Astrocyte (in vitro differentiated cells and primary cell): ENCODE data around the gene PHLDA2. TPM values are rescaled to one million over a fixed set of nuclear protein-coding genes. Genes with fewer than 3 reads are reported as not detected.

Source experiments
- DNase-seq: peaks from one replicate; pipeline ENCODE4 v3.0.0-alpha.2; 2010; ENCODE audit warnings: low read depth
- FAIRE-seq: peaks from 2 replicates; lab custom pipeline; 2011; peaks lifted over from hg19 to GRCh38; lab: Jason Lieb, UNC
- H2AFZ ChIP-seq: 2 replicates; pipeline ENCODE4 v1.6.0; 2012; ENCODE audit warnings: low read depth, low read length, inconsistent platforms
- H3K27ac ChIP-seq: 2 replicates; pipeline ENCODE4 v1.5.1; 2011; ENCODE audit warnings: low read depth, low read length, inconsistent platforms
- H3K27me3 ChIP-seq: 2 replicates; pipeline ENCODE4 v1.6.0; 2011; ENCODE audit warnings: low read length, inconsistent platforms; ENCODE audit not compliant: insufficient read depth
- H3K36me3 ChIP-seq: 2 replicates; pipeline ENCODE4 v1.5.1; 2011; ENCODE audit warnings: low read length, inconsistent platforms; ENCODE audit not compliant: insufficient read depth
- H3K4me1 ChIP-seq: 2 replicates; pipeline ENCODE4 v1.5.1; 2011; ENCODE audit warnings: low read length, inconsistent platforms; ENCODE audit not compliant: insufficient read depth
- H3K4me2 ChIP-seq: 2 replicates; pipeline ENCODE4 v1.6.0; 2012; ENCODE audit warnings: low read length, inconsistent platforms
- H3K4me3 ChIP-seq: 2 replicates; pipeline ENCODE4 v1.5.1; 2011; ENCODE audit warnings: low read depth, mild to moderate bottlenecking, low read length, inconsistent platforms; ENCODE audit not compliant: insufficient read depth
- H3K79me2 ChIP-seq: 2 replicates; pipeline ENCODE4 v1.6.0; 2012; ENCODE audit warnings: mild to moderate bottlenecking, low read length, inconsistent platforms; ENCODE audit not compliant: insufficient read depth
- H3K9ac ChIP-seq: 2 replicates; pipeline ENCODE4 v1.6.0; 2012; ENCODE audit warnings: mild to moderate bottlenecking, low read length, inconsistent platforms
- H3K9me3 ChIP-seq: 2 replicates; pipeline ENCODE4 v1.5.1; 2012; ENCODE audit warnings: low read depth, mild to moderate bottlenecking, low read length, inconsistent platforms; ENCODE audit not compliant: insufficient read depth
- H4K20me1 ChIP-seq: 2 replicates; pipeline ENCODE4 v1.6.0; 2012; ENCODE audit warnings: low read length, inconsistent platforms; ENCODE audit not compliant: insufficient read depth
- H3K27ac Mint-ChIP-seq: one replicate; pipeline ENCODE4 v1.8.0; 2021; ENCODE audit warnings: mild to moderate bottlenecking, mixed read lengths; ENCODE audit not compliant: unreplicated experiment
- H3K27me3 Mint-ChIP-seq: one replicate; pipeline ENCODE4 v1.8.0; 2021; ENCODE audit warnings: low read depth, mixed read lengths; ENCODE audit not compliant: unreplicated experiment
- H3K36me3 Mint-ChIP-seq: one replicate; pipeline ENCODE4 v1.8.0; 2021; ENCODE audit warnings: low read depth, mixed read lengths; ENCODE audit not compliant: unreplicated experiment
- H3K4me1 Mint-ChIP-seq: one replicate; pipeline ENCODE4 v1.8.0; 2021; ENCODE audit warnings: low read depth, mixed read lengths; ENCODE audit not compliant: unreplicated experiment
- H3K4me3 Mint-ChIP-seq: one replicate; pipeline ENCODE4 v1.8.0; 2021; ENCODE audit warnings: mild to moderate bottlenecking, moderate library complexity, mixed read lengths; ENCODE audit not compliant: unreplicated experiment
- H3K9me3 Mint-ChIP-seq: one replicate; pipeline ENCODE4 v1.8.0; 2021; ENCODE audit warnings: mild to moderate bottlenecking, mixed read lengths; ENCODE audit not compliant: unreplicated experiment
- CTCF ChIP-seq: IDR thresholded peaks from 2 replicates; pipeline ENCODE4 v1.5.1; 2011; ENCODE audit warnings: low read depth, mild to moderate bottlenecking, inconsistent platforms, low read length, moderate library complexity; ENCODE audit not compliant: insufficient read depth
- EZH2 ChIP-seq: IDR thresholded peaks from 2 replicates; pipeline ENCODE4 v1.6.1; 2012; ENCODE audit warnings: mild to moderate bottlenecking, low read length, inconsistent platforms; ENCODE audit not compliant: insufficient read depth
- total RNA-seq: library from RNA; stranded (reverse); gene quantifications from 2 replicates; pipeline ENCODE4 v1.2.1, GENCODE V29; 2021

PHLDA2 gene
- total RNA-seq, 1 donor from 2014 or later, result 78.8 TPM

- no peaks in the 10 kb centered on the region for H3K9me3 ChIP-seq
- H2AFZ ChIP-seq, result no peak overlapping the region
- FAIRE-seq, result no peak
- H3K4me2 ChIP-seq, result no peak overlapping the region
- Mint-ChIP-seq H3K36me3 (peaks cover 16% of the 10 kb centered on the region), H3K4me3 (no peak overlapping the region), H3K27ac (peak overlapping the region; percentile 34), H3K4me1 (peaks cover 7% of the 10 kb centered on the region), H3K9me3 (peaks cover 5% of the 10 kb centered on the region), H3K27me3 (no peaks in the 10 kb centered on the region)
- H3K27me3 ChIP-seq, result peaks cover 3% of the 10 kb centered on the region
- H3K9ac ChIP-seq, result no peak overlapping the region
- no peaks in the 10 kb centered on the region for H4K20me1 ChIP-seq
- H3K36me3 ChIP-seq, result no peaks in the 10 kb centered on the region
- no peak for DNase-seq
- H3K4me1 ChIP-seq, result peaks cover 19% of the 10 kb centered on the region
- no peak for TF ChIP-seq EZH2
- TF ChIP-seq CTCF, result no peak
- no peak overlapping the region for H3K4me3 ChIP-seq
- no peak overlapping the region for H3K27ac ChIP-seq
- H3K79me2 ChIP-seq, result no peaks in the 10 kb centered on the region
These were observed 24.8 kb downstream of the PHLDA2 start for GRCh38 chr11:2904153-2905052.

- Histone ChIP-seq H3K4me1 (peaks cover 26% of the 10 kb centered on the region), H3K9ac (no peak overlapping the region), H3K4me3 (no peak overlapping the region), H2AFZ (no peak overlapping the region), H4K20me1 (no peaks in the 10 kb centered on the region), H3K9me3 (no peaks in the 10 kb centered on the region), H3K36me3 (no peaks in the 10 kb centered on the region), H3K79me2 (no peaks in the 10 kb centered on the region), H3K4me2 (no peak overlapping the region), H3K27me3 (peaks cover 1% of the 10 kb centered on the region), H3K27ac (no peak overlapping the region)
- peak overlapping the region; percentile 72 for H3K4me3 Mint-ChIP-seq
- peaks cover 16% of the 10 kb centered on the region for H3K36me3 Mint-ChIP-seq
- H3K27ac Mint-ChIP-seq, result no peak overlapping the region
- peaks cover 10% of the 10 kb centered on the region for H3K4me1 Mint-ChIP-seq
- no peaks in the 10 kb centered on the region for H3K27me3 Mint-ChIP-seq
- no peak for TF ChIP-seq CTCF
- no peak for TF ChIP-seq EZH2
- peaks cover 5% of the 10 kb centered on the region for H3K9me3 Mint-ChIP-seq
- DNase-seq (no peak), FAIRE-seq (no peak)
These were observed 25.6 kb downstream of the PHLDA2 start for GRCh38 chr11:2903672-2904011.
